MCF 10A (cell line): ENCODE data around the gene XIAP. TPM values are rescaled to one million over a fixed set of nuclear protein-coding genes. Genes with fewer than 3 reads are reported as not detected.

Experiments
- BruUV-seq: library from RNA; stranded (reverse); fragments of 400-500 nt; replicated peaks from 2 replicates; lab custom pipeline; 2021; lab: Mats Ljungman, UMichigan
- CTCF ChIA-PET: fragments of 300-600 bp; sonication (Branson Sonifier 250); formaldehyde crosslinking; extraction: SDS; loops from one replicate; lab custom pipeline; 2021; ENCODE audit warnings: antibody characterized with exemption, inconsistent platforms; lab: Yijun Ruan, JAX
- POLR2A ChIA-PET: fragments of 300-600, 350-650 bp; sonication (Branson Sonifier 250); formaldehyde crosslinking; extraction: SDS; loops from one replicate; lab custom pipeline; 2020; ENCODE audit warnings: antibody characterized with exemption, inconsistent platforms; lab: Yijun Ruan, JAX
- DNase-seq: peaks from one replicate; pipeline ENCODE4 v3.0.0-alpha.2; 2018; ENCODE audit not compliant: unreplicated experiment
- H3K27ac Mint-ChIP-seq: one replicate; pipeline ENCODE4 v1.8.0; 2022; ENCODE audit warnings: mild to moderate bottlenecking, low read depth, mixed read lengths; ENCODE audit not compliant: unreplicated experiment
- H3K27me3 Mint-ChIP-seq: one replicate; pipeline ENCODE4 v1.8.0; 2022; ENCODE audit warnings: mixed read lengths; ENCODE audit not compliant: insufficient read depth, unreplicated experiment
- H3K36me3 Mint-ChIP-seq: one replicate; pipeline ENCODE4 v1.8.0; 2022; ENCODE audit warnings: mild to moderate bottlenecking, moderate library complexity, mixed read lengths; ENCODE audit not compliant: insufficient read depth, unreplicated experiment
- H3K4me1 Mint-ChIP-seq: one replicate; pipeline ENCODE4 v1.8.0; 2022; ENCODE audit warnings: mixed read lengths; ENCODE audit not compliant: insufficient read depth, unreplicated experiment
- H3K4me3 Mint-ChIP-seq: one replicate; pipeline ENCODE4 v1.8.0; 2022; ENCODE audit warnings: mild to moderate bottlenecking, moderate library complexity, mixed read lengths; ENCODE audit not compliant: unreplicated experiment
- H3K9me3 Mint-ChIP-seq: one replicate; pipeline ENCODE4 v1.8.0; 2022; ENCODE audit warnings: mixed read lengths; ENCODE audit not compliant: unreplicated experiment
- CTCF ChIP-seq: fragments of 200-600 bp; IDR thresholded peaks from one replicate; pipeline ENCODE4 v1.8.0; 2022; ENCODE audit warnings: antibody characterized with exemption, mild to moderate bottlenecking; ENCODE audit not compliant: unreplicated experiment
- intact Hi-C: fragments of 100-400 bp; cut with micrococcal nuclease; formaldehyde crosslinking; loops from 2 replicates; pipeline ENCODE4 v1.14.1; 2022
- total RNA-seq: library from RNA; stranded (reverse); gene quantifications from 2 replicates; pipeline ENCODE4 v1.2.3, GENCODE V29; 2022

Gene XIAP
- total RNA-seq, 1 experiment from 2014 or later: 62.9 TPM

GRCh38 chrX:123905332-123905731 is 45.5 kb downstream of the XIAP start:
- no peak overlapping the region for H3K4me3 Mint-ChIP-seq
- DNase-seq: no peak

GRCh38 chrX:123906557-123907316 is 46.9 kb downstream of the XIAP start:
- H3K27ac Mint-ChIP-seq: no peak overlapping the region
- no peak overlapping the region for H3K4me3 Mint-ChIP-seq
- no peak for TF ChIP-seq CTCF
- H3K4me1 Mint-ChIP-seq: no peaks in the 10 kb centered on the region
- no peak for DNase-seq
- H3K9me3 Mint-ChIP-seq: no peaks in the 10 kb centered on the region
- no TSS peak for BruUV-seq
- POLR2A ChIA-PET: no interaction called here
- H3K27me3 Mint-ChIP-seq: no peaks in the 10 kb centered on the region
- peaks cover 61% of the 10 kb centered on the region for H3K36me3 Mint-ChIP-seq
- CTCF ChIA-PET: interaction anchor here (1.2 kb wide), 1 partner anchor 73 kb away, joined by 4 read pairs; no protein-coding TSS in a partner anchor
- intact Hi-C loops: no loop called here

More at GRCh38 chrX:123905332-123905731, 45.5 kb downstream of the XIAP start:
- CTCF ChIA-PET: interaction anchor here (1.1 kb wide), 1 partner anchor 72 kb away, joined by 4 read pairs; no protein-coding TSS in a partner anchor
- H3K9me3 Mint-ChIP-seq: no peaks in the 10 kb centered on the region
- TF ChIP-seq CTCF: no peak
- H3K4me1 Mint-ChIP-seq: no peaks in the 10 kb centered on the region
- intact Hi-C loops: no loop called here
- H3K27me3 Mint-ChIP-seq: no peaks in the 10 kb centered on the region
- no TSS peak for BruUV-seq
- peak overlapping the region; percentile 9 for H3K27ac Mint-ChIP-seq
- POLR2A ChIA-PET: no interaction called here
- H3K36me3 Mint-ChIP-seq: peaks cover 75% of the 10 kb centered on the region

GRCh38 chrX:123909523-123909922 is 49.7 kb downstream of the XIAP start:
- DNase-seq: no peak
- ChIA-PET POLR2A (no interaction called here), CTCF (no interaction called here)
- no TSS peak for BruUV-seq
- Mint-ChIP-seq H3K36me3 (peaks cover 37% of the 10 kb centered on the region), H3K27ac (no peak overlapping the region), H3K27me3 (no peaks in the 10 kb centered on the region), H3K4me1 (no peaks in the 10 kb centered on the region), H3K4me3 (no peak overlapping the region), H3K9me3 (no peaks in the 10 kb centered on the region)
- intact Hi-C loops: no loop called here
- TF ChIP-seq CTCF: no peak

GRCh38 chrX:123917069-123917468 is 57.2 kb downstream of the XIAP start:
- no peaks in the 10 kb centered on the region for H3K9me3 Mint-ChIP-seq
- BruUV-seq: TSS peak; percentile 17
- H3K27ac Mint-ChIP-seq: no peak overlapping the region
- TF ChIP-seq CTCF: no peak
- DNase-seq: no peak
- no peaks in the 10 kb centered on the region for H3K27me3 Mint-ChIP-seq
- intact Hi-C loops: no loop called here
- no peaks in the 10 kb centered on the region for H3K4me1 Mint-ChIP-seq
- no peaks in the 10 kb centered on the region for H3K36me3 Mint-ChIP-seq
- ChIA-PET POLR2A (interaction anchor here (1.0 kb wide), 1 partner anchor 9 kb away, joined by 4 read pairs; no protein-coding TSS in a partner anchor), CTCF (interaction anchor here (1.5 kb wide), 1 partner anchor 84 kb away, joined by 3 read pairs; no protein-coding TSS in a partner anchor)
- H3K4me3 Mint-ChIP-seq: no peak overlapping the region
